H1 (cell line): ENCODE results near the gene SLC5A4. TPM values are rescaled to one million over a fixed set of nuclear protein-coding genes. Genes with fewer than 3 reads are reported as not detected.

Experiments
- CHD1 ChIP-seq: IDR thresholded peaks from 2 replicates; pipeline ENCODE4 v1.6.1; 2012; ENCODE audit warnings: low read depth, low read length, improper control_type of control experiment
- GABPA ChIP-seq: IDR thresholded peaks from 2 replicates; pipeline ENCODE4 v1.6.1; 2011; ENCODE audit warnings: mild to moderate bottlenecking, low read length, moderate library complexity, borderline replicate concordance; ENCODE audit not compliant: insufficient read depth
- JUND ChIP-seq: IDR thresholded peaks from 2 replicates; pipeline ENCODE4 v1.6.1; 2011; ENCODE audit warnings: mild to moderate bottlenecking, improper control_type of control experiment, low read length
- RAD21 ChIP-seq, 2 experiments: IDR thresholded peaks in 1 of 2; conservative IDR thresholded peaks in 1 of 2; 2 replicates each; pipeline ENCODE4 v1.6.1; 2011; ENCODE audit warnings: low read depth in 2 of 2, low read length in 2 of 2, improper control_type of control experiment in 1 of 2, inconsistent platforms in 1 of 2, mild to moderate bottlenecking in 1 of 2, moderate library complexity in 1 of 2
- RFX5 ChIP-seq: IDR thresholded peaks from 2 replicates; pipeline ENCODE4 v1.6.1; 2011; ENCODE audit warnings: low read depth, low read length, improper control_type of control experiment, borderline replicate concordance
- polyA plus RNA-seq, 7 experiments: library from polyadenylated mRNA; depleted of rRNA in 3 of 7; stranded (reverse) in 5 of 7; unstranded in 2 of 7; fragments of >200 nt in 5 of 7; fragments of 200-250 nt in 2 of 7; gene quantifications; 1 replicate in 5 of 7; 2 replicates in 1 of 7; 4 replicates in 1 of 7; pipeline versions ENCODE4 v1.2.1 to v1.2.3, GENCODE V29; 2011 to 2013; ENCODE audit warnings: missing spikeins in 2 of 7, mixed read lengths in 2 of 7
- total RNA-seq: library from RNA; stranded (reverse); fragmentation: NEBNext Ultra II Directional; extraction: Animal tissue kit (Norgen Biotek cat#: 25700); gene quantifications from 2 replicates; pipeline ENCODE4 v1.2.1, GENCODE V29; 2021

The SLC5A4 gene
- total and polyA plus RNA-seq, 2 of the 8 experiments (the other 6 are each of a cell fraction or from before 2014, with no cell fraction given), result 0.17 TPM; not detected in 1

DNA sequence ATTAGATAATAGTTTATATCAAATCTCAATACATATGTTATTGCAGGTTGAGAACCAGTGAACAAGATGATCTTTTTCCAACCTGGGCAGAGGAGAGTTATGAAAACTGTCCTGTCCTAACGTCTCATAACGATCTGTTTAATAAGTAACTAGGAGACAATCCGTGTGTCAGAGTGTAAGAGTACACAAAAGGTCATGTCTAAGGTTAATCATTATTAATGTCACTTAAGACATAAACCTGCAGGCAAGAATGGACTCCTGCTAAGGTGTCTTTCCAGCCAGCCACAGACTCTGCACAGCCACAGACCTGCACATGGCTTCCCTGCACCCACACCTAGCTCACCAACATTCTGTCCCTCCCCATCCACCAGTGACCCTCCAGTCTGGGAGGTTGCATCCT lies 10.1 kb downstream of the SLC5A4 start (continued):
- TF ChIP-seq GABPA, result no peak
- no peak for TF ChIP-seq CHD1
- no peak for TF ChIP-seq RAD21 (IDR thresholded peaks at IDR 0.05 in 1 of 2, conservative IDR thresholded peaks at IDR 0.05 in 1 of 2; ENCODE audit: low read depth in 2 of 2, low read length in 2 of 2)
- no peak for TF ChIP-seq JUND
- TF ChIP-seq RFX5, result no peak
